PC-9 (cell line): ENCODE results near the gene WDR18.

Experiments
- CTCF ChIP-seq: fragments of 200-600 bp; sonication (generic); conservative IDR thresholded peaks from 2 replicates; pipeline ENCODE4 v1.6.1; 2017; ENCODE audit warnings: mixed run types, antibody characterized with exemption, mild to moderate bottlenecking, moderate library complexity
- EZH2 ChIP-seq: fragments of 200-600 bp; sonication (generic); IDR thresholded peaks from 2 replicates; pipeline ENCODE4 v1.8.0; 2017; ENCODE audit warnings: antibody characterized with exemption, low read depth

- no peak for TF ChIP-seq CTCF
- TF ChIP-seq EZH2: no peak
Measured at GRCh38 chr19:1040476-1041271, 56.5 kb downstream of the WDR18 start.
